Colon (tissue), 2 donors: ENCODE data around the gene FHOD3.

Experiments used
- FAIRE-seq: peaks from 2 replicates; lab custom pipeline; 2012; peaks lifted over from hg19 to GRCh38; lab: Jason Lieb, UNC
- donor health status: control.
- donor health status: control.

Gene FHOD3

GRCh38 chr18:36481201-36481657, 183.7 kb downstream of the FHOD3 start:
- FAIRE-seq, result no peak

DNA sequence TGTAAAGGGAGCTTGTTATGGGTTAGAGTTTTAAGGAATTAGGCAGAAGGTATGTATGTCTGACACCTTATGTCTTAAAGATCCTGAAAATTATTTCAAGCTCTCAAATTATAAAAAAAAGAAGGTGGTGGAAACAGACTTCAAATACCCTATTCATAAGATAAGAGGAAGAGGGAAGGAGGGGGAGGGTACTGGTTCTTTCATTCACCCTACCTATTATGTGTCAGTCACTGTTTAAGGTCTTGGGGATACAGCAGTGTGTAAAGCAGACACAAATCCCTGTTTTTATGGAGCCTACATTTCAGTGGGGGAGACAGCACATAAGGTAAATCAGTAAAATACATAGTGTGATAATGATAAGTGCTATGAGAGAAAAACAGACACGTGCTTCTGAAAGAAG, 184.4 kb downstream of the FHOD3 start:
- no peak for FAIRE-seq

DNA sequence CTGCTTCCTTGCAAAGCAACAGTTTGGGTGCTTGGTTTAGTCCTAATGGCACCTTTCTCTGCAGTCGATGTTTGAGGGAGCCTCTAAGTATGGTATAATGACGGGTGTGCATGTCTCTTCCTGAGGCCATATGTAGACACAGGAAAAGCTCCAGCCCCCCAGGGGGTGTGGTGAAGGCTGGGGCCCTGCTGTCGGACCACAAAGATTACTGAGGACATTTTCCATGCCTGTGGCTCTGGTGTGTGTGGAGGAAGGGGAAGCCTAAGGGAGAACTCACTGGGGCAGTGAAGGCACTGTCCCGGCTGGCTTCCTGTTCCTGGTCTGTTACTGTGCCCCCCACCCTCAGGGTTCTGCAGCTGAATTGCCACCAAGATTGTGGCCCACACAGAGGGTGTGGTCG, 187.1 kb downstream of the FHOD3 start:
- no peak for FAIRE-seq

- no peak for FAIRE-seq
These were observed 188.3 kb downstream of the FHOD3 start for GRCh38 chr18:36485772-36486171.

DNA sequence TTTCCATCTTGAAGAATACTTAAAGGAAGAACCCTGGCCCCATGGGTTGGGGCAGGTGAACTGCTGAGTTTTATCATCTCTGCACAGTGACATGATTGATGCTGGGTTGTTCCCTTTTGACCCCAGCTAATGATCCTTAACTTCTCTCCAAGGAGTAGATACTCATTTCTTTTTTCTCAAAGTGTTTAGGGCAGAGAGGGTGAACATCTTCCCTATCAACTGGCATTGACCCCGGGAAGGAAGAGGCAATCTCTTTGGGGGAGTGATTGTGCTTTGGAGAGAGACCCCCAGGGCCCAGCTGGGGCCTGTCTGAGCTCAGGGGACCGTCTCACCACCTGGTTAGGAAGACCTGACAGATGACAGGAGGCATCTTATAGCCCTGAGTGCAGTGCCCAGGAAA, 190.6 kb downstream of the FHOD3 start:
- no peak for FAIRE-seq

DNA sequence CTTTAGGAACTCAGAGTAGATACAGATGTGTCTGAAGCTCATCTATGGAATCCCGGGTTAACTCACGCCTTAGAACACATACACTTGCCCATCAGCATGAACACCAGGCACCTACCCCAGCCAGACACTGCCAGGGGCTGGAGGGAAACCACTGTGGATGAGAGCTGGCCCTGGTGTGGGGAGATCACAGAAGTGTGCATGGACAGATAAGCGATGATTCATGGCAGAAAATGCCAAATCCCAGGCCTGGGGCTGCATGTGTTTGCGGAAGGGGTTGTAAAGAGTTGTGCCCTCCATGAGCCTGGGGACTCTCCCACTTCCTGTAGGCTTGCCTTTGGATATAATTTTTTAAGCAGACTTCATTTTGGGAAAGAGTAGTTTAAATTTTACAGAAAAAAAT, 193.4 kb downstream of the FHOD3 start:
- no peak for FAIRE-seq

DNA sequence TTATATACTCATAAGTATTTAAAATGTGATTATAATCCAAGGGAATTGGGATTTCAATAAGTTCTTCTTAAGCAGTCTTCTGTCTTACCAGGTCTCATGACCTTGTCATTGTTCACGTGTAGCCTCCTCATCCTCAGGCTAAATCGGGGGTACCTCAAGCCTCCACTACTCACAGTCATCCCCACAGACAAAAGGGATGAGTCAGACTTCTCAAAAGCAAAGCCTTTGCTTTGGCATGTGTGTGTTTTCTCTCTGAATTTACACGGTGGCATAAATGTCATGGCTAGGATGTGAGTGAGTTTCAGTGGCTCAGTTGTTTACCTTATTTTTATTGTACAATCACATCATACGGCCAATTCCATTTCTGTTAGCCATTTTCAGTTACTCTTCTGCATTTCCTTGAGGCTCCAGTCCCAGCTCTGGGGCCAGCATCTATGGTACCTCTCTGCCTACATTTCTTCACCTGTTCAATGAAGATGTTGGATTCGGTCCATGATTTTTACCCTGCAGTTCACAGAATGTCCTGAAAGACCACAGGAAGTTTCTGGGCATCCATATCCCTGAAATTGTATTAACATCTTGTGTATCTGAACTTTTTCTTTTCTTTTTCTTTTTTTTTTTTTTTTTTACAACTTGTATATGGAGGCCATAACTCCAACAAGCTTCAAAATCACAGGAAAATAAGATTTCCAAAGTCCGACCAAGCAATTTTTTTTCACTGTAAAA, 195.3 kb downstream of the FHOD3 start:
- no peak for FAIRE-seq

DNA sequence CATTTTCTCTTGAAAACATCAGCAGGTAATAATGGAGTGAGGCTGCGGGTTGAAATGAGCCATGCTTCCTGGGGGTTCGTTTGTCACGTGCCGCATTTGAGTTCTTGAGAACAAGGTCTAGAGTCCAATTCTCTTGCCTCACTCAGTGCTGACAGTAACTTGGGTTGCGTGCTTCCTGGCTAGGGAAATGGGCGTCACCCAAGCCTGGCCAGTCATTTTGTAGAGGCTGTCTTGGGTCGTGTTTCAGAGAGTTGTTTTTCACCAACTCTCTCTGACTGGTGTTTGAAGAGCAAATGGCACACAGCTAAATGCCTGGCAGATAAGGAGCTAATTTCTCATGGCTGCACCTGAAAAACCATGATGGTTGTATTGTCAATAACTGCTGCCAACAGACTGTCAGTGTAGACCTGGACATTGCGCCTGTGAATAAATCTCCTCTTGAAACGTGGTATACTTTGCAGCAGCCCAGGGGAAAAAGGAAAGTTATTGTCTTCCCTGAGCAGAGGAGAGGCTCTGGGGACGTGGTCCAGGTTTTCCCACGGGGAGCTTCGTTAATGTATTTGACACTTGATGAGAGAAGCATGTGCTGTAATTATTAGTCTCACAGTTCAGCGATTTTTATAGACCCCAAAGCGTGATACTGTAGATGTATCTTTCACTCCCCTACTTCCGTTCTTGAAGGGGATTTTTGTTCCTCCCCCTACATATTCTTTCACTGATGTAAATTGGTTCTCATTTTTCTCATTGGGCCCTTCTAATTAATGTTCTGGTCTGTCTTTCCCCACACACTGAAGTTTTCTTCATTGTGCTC, 196.0 kb downstream of the FHOD3 start:
- FAIRE-seq, result no peak

- FAIRE-seq, result no peak
These were observed 196.6 kb downstream of the FHOD3 start for GRCh38 chr18:36494160-36494437.

- no peak for FAIRE-seq
These were observed 198.5 kb downstream of the FHOD3 start for GRCh38 chr18:36496022-36496421.

GRCh38 chr18:36499938-36500337, 202.4 kb downstream of the FHOD3 start:
- no peak for FAIRE-seq

GRCh38 chr18:36501100-36501499, 203.6 kb downstream of the FHOD3 start:
- FAIRE-seq, result no peak

DNA sequence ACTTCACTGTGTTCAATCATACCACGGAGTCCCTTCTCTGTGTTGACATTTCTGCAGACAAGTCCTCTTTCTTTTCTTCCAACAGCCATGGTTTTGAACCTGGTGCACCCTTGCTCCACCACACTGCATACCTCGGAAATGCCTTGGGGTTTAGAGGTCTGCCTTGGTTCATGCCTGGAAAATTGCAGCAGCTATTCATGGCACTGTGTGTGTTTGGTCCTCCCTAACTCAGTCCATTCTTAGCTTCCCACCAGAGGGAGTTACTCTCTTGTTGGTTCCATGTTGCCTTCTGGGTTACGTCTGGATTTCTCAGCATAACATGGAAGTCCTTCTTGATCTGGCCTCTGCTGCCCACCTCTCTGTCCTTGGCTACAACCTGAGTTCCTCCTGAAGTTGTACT, 206.0 kb downstream of the FHOD3 start:
- no peak for FAIRE-seq

GRCh38 chr18:36504928-36505327, 207.4 kb downstream of the FHOD3 start:
- no peak for FAIRE-seq

DNA sequence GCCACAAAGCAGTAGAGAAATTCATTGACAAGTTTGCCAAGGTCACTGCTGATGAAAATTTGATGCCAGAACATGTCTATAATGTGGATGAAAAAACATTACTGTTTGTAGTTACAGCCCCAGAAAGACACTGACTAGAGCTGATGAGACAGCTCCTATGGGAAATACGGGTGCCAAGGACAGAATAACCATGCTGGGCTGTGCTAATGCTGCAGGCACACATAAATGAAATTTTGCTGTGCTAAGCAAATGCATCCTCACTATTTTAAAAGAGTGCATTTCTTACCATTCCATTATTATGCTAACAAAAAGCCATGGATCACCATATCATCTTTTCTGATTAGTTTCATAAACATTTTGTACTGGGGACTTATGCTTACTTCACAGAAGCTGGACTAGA, 208.2 kb downstream of the FHOD3 start:
- no peak for FAIRE-seq

DNA sequence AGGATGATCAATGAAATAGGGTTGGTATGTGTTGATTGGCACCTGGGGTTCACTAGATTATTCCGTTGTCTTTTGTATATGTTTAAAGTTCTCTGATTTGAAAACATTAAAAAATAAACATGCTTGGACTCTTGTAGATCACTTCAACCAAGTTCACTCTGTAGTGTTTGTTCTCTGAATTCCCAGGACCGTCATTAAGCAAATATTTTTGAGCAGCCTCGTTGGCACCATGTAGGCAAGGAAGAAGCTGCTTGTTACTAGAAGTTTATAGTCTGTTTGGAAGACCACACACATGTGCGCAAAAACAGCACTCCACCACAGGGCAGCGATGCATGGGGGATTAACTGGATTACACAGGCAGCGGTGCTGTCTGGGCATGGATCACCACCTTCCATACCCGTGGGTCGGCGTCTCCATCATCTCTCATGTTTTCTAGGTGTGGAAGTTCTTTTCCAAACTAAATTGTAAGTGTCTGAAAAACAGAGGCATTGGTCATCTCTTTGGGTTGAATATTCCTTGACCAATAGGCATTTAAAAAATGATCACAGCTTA, 212.2 kb downstream of the FHOD3 start:
- FAIRE-seq, result no peak

GRCh38 chr18:36511791-36512352, 214.4 kb downstream of the FHOD3 start:
- no peak for FAIRE-seq

- no peak for FAIRE-seq
These were observed 216.0 kb downstream of the FHOD3 start for GRCh38 chr18:36513556-36513955.

DNA sequence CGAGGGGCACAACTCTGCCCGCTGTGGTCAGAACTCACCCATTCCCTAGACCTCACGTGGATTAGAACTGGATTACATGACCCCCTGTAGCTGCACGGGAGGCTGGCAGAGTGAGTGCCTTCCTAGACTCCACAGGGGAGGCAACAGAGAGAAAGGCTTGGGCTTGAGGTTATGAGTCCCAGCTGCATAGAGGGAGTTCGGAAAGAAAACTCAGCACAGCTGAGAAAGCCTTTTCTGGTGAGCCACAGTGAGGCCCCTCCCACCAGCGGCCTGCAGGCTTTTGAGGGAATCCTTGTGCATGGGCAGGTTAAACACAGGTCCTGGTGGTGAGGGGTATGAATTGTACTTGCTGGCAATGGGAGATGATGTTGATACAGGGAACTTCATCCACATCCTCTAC, 217.3 kb downstream of the FHOD3 start:
- no peak for FAIRE-seq

DNA sequence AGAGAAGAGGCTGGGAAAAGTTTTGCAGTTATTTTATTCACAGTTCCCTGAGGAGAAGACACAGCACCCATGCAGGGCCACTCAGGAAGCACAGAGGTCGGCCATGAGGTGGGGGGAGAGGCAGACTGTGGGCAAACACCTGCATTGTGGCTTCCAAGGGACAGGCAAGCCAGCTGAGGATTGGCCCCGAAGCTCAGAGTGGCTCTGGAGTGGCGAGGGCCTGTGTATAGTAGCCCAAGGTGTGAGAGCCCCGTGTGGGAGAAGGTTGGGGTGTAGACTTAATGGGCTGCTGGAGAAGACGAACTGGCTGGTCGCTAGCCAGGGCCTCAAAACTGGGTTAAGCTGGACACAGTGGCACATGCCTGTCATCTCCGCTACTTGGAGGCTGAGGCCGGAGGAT, 218.7 kb downstream of the FHOD3 start:
- FAIRE-seq, result no peak

DNA sequence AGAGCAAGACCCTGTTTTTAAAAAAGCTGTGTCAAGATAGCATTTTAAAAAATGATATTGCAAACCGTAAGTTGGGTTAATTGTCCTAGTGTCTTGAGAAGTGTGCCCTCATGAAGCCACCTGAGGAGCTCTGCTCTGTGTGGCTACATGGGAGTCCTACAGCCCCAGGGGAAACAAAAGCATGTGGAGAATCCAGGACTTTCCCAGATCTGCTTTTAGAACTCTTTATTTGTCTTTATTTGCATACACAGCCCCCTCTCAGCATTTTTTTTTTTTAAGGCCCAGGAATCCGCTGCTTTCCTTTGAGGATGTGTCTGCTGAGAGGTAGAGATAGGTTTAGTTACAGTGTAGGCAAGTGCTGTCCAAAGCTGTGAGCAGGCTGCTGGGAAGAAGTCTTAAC, 219.2 kb downstream of the FHOD3 start:
- FAIRE-seq, result no peak

- no peak for FAIRE-seq
These were observed 221.3 kb downstream of the FHOD3 start for GRCh38 chr18:36518839-36519238.

DNA sequence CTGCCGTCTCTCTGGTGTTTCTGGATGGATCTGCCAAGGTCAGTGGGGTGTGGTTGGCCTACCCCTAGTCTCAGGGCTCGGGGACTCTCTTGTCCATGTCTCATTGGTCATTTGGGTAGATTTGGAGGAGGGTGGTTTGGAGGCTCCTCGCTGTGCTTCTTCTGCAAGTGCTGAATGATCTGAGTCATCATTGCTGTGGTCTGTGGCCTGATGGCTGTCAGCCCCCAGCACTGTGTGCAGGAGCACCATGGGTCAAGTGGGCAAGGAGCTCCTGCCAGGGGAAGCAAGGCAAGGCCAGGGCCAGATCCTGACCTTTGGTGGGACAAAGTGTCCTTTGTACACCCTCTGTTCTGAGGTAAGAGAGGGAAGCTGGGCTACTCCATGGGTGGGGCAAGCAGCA, 221.8 kb downstream of the FHOD3 start:
- no peak for FAIRE-seq
